ENCODE measurements around the gene KRTAP20-3. TPM values are rescaled to one million over a fixed set of nuclear protein-coding genes. Genes with fewer than 3 reads are reported as not detected.

KRTAP20-3 gene
- not detected for total RNA-seq

- TF ChIP-seq, protein P1, sequence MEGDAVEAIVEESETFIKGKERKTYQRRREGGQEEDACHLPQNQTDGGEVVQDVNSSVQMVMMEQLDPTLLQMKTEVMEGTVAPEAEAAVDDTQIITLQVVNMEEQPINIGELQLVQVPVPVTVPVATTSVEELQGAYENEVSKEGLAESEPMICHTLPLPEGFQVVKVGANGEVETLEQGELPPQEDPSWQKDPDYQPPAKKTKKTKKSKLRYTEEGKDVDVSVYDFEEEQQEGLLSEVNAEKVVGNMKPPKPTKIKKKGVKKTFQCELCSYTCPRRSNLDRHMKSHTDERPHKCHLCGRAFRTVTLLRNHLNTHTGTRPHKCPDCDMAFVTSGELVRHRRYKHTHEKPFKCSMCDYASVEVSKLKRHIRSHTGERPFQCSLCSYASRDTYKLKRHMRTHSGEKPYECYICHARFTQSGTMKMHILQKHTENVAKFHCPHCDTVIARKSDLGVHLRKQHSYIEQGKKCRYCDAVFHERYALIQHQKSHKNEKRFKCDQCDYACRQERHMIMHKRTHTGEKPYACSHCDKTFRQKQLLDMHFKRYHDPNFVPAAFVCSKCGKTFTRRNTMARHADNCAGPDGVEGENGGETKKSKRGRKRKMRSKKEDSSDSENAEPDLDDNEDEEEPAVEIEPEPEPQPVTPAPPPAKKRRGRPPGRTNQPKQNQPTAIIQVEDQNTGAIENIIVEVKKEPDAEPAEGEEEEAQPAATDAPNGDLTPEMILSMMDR (IDR thresholded peaks at IDR 0.05; ENCODE audit: low read depth) = no peak
These were observed at the start of gene KRTAP20-3 for GRCh38 chr21:30642564-30642963. Gene KRTAP20-3 (plus strand): TSS chr21:30642864.

DNA sequence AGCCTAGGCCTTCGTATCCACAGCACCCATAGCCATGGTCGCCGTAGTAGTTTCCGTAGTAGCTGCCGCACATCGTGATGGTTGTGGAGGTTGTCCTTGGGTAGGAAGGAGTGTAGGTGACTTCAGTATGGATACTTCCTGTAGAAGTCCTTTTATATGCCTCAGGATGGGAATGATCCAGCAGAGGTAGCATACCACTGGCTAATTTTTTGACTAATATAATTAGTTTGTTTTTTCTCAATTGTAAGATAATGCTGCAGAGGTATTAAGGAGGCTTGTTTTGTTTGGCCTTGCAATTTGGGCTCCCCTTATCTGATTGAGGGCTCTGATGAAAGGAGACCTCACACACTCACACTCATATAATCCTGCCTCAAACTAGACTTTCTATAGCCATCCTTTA is 43.9 kb upstream of the KRTAP20-3 start, which contains the start of gene KRTAP6-2:
Gene KRTAP6-2, minus strand, starts transcription at position 101 of the 400 bp plus-strand sequence. Its CDS starts 28 bp downstream, at position 73.
- TF ChIP-seq, protein P1 (IDR thresholded peaks at IDR 0.05; ENCODE audit: low read depth) = no peak

DNA sequence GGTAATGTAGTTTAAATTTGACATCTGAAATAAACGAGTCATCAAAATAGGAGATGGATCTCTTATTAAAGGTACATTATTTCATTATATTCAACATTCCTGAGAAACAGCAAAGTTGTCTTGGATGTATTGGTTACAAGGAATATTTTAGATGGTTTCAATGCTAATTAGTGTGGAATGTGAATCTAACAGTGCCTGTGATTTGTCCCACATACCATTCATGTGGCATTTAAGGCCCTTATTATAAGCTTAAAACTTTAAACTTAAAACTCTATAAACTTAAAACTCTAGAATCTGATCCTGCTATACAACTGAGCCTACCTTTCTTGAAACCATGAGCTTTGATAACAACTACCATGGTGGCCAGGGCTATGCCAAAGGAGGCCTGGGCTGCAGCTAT is 41.9 kb upstream of the KRTAP20-3 start, which contains the start of gene KRTAP22-1:
Gene KRTAP22-1, plus strand, starts transcription at position 301 of the 400 bp plus-strand sequence.
- TF ChIP-seq, protein P1 (IDR thresholded peaks at IDR 0.05; ENCODE audit: low read depth) = no peak

GRCh38 chr21:30605968-30606367 is 36.7 kb upstream of the KRTAP20-3 start:
- TF ChIP-seq, protein P1 (IDR thresholded peaks at IDR 0.05; ENCODE audit: low read depth) = no peak

GRCh38 chr21:30612132-30612531 is 30.5 kb upstream of the KRTAP20-3 start:
- TF ChIP-seq, protein P1 (IDR thresholded peaks at IDR 0.05; ENCODE audit: low read depth) = no peak

DNA sequence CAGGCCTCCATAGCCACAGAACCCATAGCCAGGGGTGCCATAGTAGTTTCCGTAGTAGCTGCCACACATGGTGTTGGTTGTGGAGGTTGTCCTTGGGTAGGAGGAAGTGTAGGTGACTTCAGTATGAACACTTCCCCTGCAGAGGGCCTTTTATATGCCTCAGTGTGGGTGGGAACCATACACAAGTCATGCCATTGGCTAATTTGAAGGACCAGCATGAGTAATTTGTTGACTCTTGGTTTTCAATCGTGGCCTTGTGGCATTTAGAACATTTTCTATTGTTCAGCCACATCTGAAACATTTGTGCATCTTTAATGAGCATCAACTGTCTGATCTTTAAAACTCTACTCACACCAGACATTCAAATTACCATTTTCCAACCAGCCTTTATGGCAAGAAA is 28.8 kb upstream of the KRTAP20-3 start, which contains the start of gene KRTAP6-1:
Gene KRTAP6-1, minus strand, starts transcription at position 95 of the 400 bp plus-strand sequence. Its CDS starts 26 bp downstream, at position 69.
- TF ChIP-seq, protein P1 (IDR thresholded peaks at IDR 0.05; ENCODE audit: low read depth) = no peak

DNA sequence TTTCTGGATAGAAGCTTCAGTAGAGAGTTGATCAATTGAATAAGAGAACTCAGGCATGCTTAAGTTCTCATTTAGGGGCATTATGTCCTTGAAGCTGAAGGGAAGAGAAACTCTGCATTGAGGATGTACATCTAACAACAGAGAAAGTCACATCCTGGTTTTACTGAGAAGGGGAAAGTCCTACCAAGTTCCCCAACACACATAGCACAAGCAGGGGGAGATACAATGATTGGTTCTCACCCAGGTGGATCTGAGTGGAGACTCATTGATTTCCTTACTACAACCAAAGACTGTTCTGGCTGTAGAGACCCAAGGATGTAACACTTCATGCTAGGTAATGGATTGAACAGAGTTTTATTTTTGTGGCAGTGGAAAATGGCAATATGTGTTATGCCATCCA is 27.5 kb upstream of the KRTAP20-3 start:
- TF ChIP-seq, protein P1 (IDR thresholded peaks at IDR 0.05; ENCODE audit: low read depth) = no peak
